Retinal pigment epithelial cell (primary cell): ENCODE results near the gene MAST4.

Experiments used
- DNase-seq: peaks from one replicate; pipeline ENCODE4 v3.0.0-alpha.2; 2010; ENCODE audit warnings: low read depth
- H3K4me3 ChIP-seq: 2 replicates; pipeline ENCODE4 v1.5.1; 2011; ENCODE audit warnings: mild to moderate bottlenecking, low read length, control low read depth, moderate library complexity
- TF ChIP-seq, protein P1 (sequence below): conservative IDR thresholded peaks from 2 replicates; pipeline ENCODE4 v1.5.1; 2011; ENCODE audit warnings: low read depth, low read length, control low read depth, inconsistent platforms

The MAST4 gene

DNA sequence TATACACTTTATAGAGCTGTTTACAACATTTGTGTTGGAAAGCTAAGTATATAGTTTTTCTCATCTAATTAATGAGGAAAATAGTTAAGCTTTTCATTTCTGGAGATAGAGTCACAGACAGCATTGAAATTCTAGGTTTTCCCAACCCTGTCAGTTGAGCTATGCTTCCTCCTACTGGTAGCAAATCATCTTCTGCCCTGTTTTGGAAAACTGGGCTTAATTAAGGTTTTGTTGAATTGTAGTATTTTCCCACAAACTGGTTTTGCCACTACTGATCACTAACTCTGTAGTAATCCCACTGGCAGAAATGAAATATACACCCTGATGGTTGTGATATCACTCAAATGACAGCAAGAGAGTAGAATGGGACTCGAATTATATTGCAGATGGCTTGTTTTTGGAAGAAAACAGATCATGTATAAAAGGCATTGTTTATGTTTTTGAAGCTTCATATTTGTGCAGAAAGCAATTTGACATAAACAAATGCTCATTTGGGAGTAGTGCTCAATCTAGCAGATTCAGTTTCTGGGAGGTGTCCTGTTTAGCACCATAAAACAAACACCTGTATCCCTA is 553.8 kb downstream of the MAST4 start:
- H3K4me3 ChIP-seq = no peak overlapping the region
- DNase-seq = no peak
- TF ChIP-seq, protein P1, sequence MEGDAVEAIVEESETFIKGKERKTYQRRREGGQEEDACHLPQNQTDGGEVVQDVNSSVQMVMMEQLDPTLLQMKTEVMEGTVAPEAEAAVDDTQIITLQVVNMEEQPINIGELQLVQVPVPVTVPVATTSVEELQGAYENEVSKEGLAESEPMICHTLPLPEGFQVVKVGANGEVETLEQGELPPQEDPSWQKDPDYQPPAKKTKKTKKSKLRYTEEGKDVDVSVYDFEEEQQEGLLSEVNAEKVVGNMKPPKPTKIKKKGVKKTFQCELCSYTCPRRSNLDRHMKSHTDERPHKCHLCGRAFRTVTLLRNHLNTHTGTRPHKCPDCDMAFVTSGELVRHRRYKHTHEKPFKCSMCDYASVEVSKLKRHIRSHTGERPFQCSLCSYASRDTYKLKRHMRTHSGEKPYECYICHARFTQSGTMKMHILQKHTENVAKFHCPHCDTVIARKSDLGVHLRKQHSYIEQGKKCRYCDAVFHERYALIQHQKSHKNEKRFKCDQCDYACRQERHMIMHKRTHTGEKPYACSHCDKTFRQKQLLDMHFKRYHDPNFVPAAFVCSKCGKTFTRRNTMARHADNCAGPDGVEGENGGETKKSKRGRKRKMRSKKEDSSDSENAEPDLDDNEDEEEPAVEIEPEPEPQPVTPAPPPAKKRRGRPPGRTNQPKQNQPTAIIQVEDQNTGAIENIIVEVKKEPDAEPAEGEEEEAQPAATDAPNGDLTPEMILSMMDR = peak; percentile 77

- TF ChIP-seq, protein P1 = no peak
- H3K4me3 ChIP-seq = no peak overlapping the region
Measured at GRCh38 chr5:67152400-67152799, 556.2 kb downstream of the MAST4 start.

GRCh38 chr5:67153292-67153691 is 557.1 kb downstream of the MAST4 start:
- no peak overlapping the region for H3K4me3 ChIP-seq
- TF ChIP-seq, protein P1 = no peak
- no peak for DNase-seq

More at GRCh38 chr5:67152400-67152799, 556.2 kb downstream of the MAST4 start:
- DNase-seq = no peak

GRCh38 chr5:67154556-67155206 is 558.5 kb downstream of the MAST4 start:
- H3K4me3 ChIP-seq = no peak overlapping the region
- DNase-seq = no peak
- TF ChIP-seq, protein P1 = no peak

GRCh38 chr5:67156976-67157583 is 560.9 kb downstream of the MAST4 start:
- TF ChIP-seq, protein P1 = peak; percentile 91
- H3K4me3 ChIP-seq = no peak overlapping the region
- no peak for DNase-seq

DNA sequence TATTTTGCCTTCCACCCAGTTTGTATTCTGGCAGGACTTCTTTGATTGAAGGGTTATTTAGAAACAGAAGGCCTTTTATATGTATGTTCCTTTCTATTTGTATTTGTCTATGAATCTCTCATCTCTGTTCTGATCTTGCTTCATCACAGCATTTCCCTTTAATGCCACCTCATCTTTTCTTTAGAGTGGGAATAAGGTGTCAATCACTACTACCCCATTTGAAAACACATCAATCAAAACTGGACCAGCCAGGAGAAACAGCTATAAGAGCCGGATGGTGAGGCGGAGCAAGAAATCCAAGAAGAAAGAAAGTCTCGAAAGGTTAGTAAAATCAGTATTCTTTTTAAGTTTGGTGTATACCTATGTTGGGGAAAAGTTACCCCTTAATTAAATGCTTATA is 564.1 kb downstream of the MAST4 start:
- TF ChIP-seq, protein P1 = no peak
- no peak for DNase-seq
- no peak overlapping the region for H3K4me3 ChIP-seq

DNA sequence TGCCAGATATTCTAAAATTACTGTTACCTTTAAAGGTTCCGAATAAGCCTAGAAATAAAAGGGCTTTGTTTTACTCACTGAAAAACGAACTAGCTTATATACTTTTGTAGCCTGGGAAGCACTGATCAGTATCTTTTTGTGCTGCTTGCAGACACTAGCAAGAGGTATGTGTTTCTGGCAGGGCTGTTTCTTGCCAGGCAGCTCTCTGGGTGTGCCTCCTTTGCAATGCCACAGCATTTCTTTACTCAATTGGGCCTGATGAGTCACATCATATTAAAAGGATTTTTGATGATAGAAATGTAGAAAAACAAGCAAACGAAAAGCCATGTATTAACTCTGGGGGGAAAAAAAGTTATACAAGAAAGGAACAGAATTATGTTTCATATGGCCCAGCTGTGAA is 564.8 kb downstream of the MAST4 start:
- TF ChIP-seq, protein P1 = no peak
- peak; percentile 45 for DNase-seq
- no peak overlapping the region for H3K4me3 ChIP-seq
